ENCODE data around the gene PRICKLE4. TPM values are rescaled to one million over a fixed set of nuclear protein-coding genes. Genes with fewer than 3 reads are reported as not detected.

PRICKLE4 gene
- total RNA-seq, 1 donor from 2014 or later = 2.4 TPM

Small RNA genes lying within 50 kb of the gene (small RNA-seq; reads per million reads assigned to genes)
- gene AL365205.2 (ENCODE audit: low replicate concordance) = not detected
- not detected for gene AL365205.3 (ENCODE audit: low replicate concordance)
- not detected for gene RF00393 (ENCODE audit: low replicate concordance)

Other genes starting within 250 kb of the PRICKLE4 start
- gene FOXP4, start 234.4 kb upstream of the PRICKLE4 start, total RNA-seq = 2.0 TPM
- gene MDFI, start 142.3 kb upstream of the PRICKLE4 start, total RNA-seq = 33.7 TPM
- 4.2 TPM for gene TFEB, start 45.2 kb upstream of the PRICKLE4 start, total RNA-seq
- not detected for gene PGC, start 33.4 kb upstream of the PRICKLE4 start, total RNA-seq
- 0.99 TPM for gene FRS3, start 882 bp upstream of the PRICKLE4 start, total RNA-seq
- 46.5 TPM for gene TOMM6, start 6.9 kb downstream of the PRICKLE4 start, total RNA-seq
- 5.0 TPM for gene USP49, start 114.6 kb downstream of the PRICKLE4 start, total RNA-seq
- 16.7 TPM for gene MED20, start 140.4 kb downstream of the PRICKLE4 start, total RNA-seq
- 14.4 TPM for gene BYSL, start 140.7 kb downstream of the PRICKLE4 start, total RNA-seq
- gene CCND3, start 161.0 kb downstream of the PRICKLE4 start, total RNA-seq = 26.2 TPM

Measured in skin of body (tissue), 2 donors.